IMR-90 (cell line): Measurements from ENCODE around the gene SLIT3. TPM values are rescaled to one million over a fixed set of nuclear protein-coding genes. Genes with fewer than 3 reads are reported as not detected.

Experiments used
- ATAC-seq: fragments of 200-7000 bp; cut with Tn5 transposase; 2 replicates; pipeline ENCODE4 v1.9.1; 2020; ENCODE audit warnings: low read depth, mild to moderate bottlenecking, moderate library complexity
- BruUV-seq: library from RNA; stranded (reverse); fragments of 400-500 nt; replicated peaks from 2 replicates; lab custom pipeline; 2021; lab: Mats Ljungman, UMichigan
- CTCF ChIA-PET: fragments of 300-600 bp; formaldehyde crosslinking; extraction: SDS; loops from one replicate; lab custom pipeline; 2021; ENCODE audit warnings: antibody characterized with exemption; lab: Yijun Ruan, JAX
- POLR2A ChIA-PET: fragments of 300-600 bp; sonication (Branson Sonifier 250); formaldehyde crosslinking; loops from one replicate; lab custom pipeline; 2022; ENCODE audit warnings: antibody characterized with exemption; ENCODE audit not compliant: unreplicated experiment; lab: Charles Lee
- DNase-seq: peaks from one replicate; pipeline ENCODE4 v3.0.0; 2013
- H2AFZ ChIP-seq: replicated peaks from 2 replicates; pipeline ENCODE3; 2013; ENCODE audit warnings: low read length, mild to moderate bottlenecking; ENCODE audit not compliant: poor library complexity
- H2AK5ac ChIP-seq: 2 replicates; pipeline ENCODE4 v1.6.1; 2013; ENCODE audit warnings: low read depth, low read length, inconsistent platforms
- H2AK9ac ChIP-seq: replicated peaks from 2 replicates; pipeline ENCODE3; 2013; ENCODE audit warnings: mild to moderate bottlenecking, low read depth, low read length, moderate library complexity; ENCODE audit not compliant: poor library complexity
- H2BK120ac ChIP-seq: 2 replicates; pipeline ENCODE4 v1.6.1; 2013; ENCODE audit warnings: low read depth, low read length, inconsistent platforms
- H2BK15ac ChIP-seq: 3 replicates; pipeline ENCODE4 v1.6.1; 2013; ENCODE audit warnings: low read depth, low read length, inconsistent platforms
- H2BK20ac ChIP-seq: 2 replicates; pipeline ENCODE4 v1.6.1; 2013; ENCODE audit warnings: low read depth, mild to moderate bottlenecking, inconsistent platforms, low read length, moderate library complexity
- H2BK5ac ChIP-seq: 2 replicates; pipeline ENCODE4 v1.6.1; 2013; ENCODE audit warnings: mild to moderate bottlenecking, low read depth, low read length, inconsistent platforms; ENCODE audit not compliant: poor library complexity, severe bottlenecking
- H3K14ac ChIP-seq: replicated peaks from 2 replicates; pipeline ENCODE4 v1.6.1; 2013; ENCODE audit warnings: low read depth, low read length, inconsistent platforms
- H3K18ac ChIP-seq: 2 replicates; pipeline ENCODE4 v1.6.1; 2013; ENCODE audit warnings: low read depth, low read length, control low read depth
- H3K23ac ChIP-seq: 2 replicates; pipeline ENCODE4 v1.6.1; 2013; ENCODE audit warnings: low read depth, low read length, inconsistent platforms
- H3K27ac ChIP-seq: 2 replicates; pipeline ENCODE4 v1.5.1; 2013; ENCODE audit warnings: mild to moderate bottlenecking, control low read depth, low read length; ENCODE audit not compliant: insufficient read depth
- H3K27me3 ChIP-seq: 2 replicates; pipeline ENCODE4 v1.6.1; 2013; ENCODE audit warnings: low read length; ENCODE audit not compliant: control insufficient read depth, insufficient read depth
- H3K36me3 ChIP-seq: 2 replicates; pipeline ENCODE4 v1.6.1; 2013; ENCODE audit warnings: low read length, mixed read lengths; ENCODE audit not compliant: control insufficient read depth, insufficient read depth
- H3K4ac ChIP-seq: 2 replicates; pipeline ENCODE4 v1.6.1; 2013; ENCODE audit warnings: low read depth, low read length, inconsistent platforms
- H3K4me1 ChIP-seq: 2 replicates; pipeline ENCODE4 v1.6.1; 2013; ENCODE audit warnings: low read length, mixed read lengths; ENCODE audit not compliant: control insufficient read depth, insufficient read depth
- H3K4me2 ChIP-seq: 2 replicates; pipeline ENCODE4 v1.6.1; 2013; ENCODE audit warnings: low read depth, mild to moderate bottlenecking, control low read depth, low read length, moderate library complexity
- H3K4me3 ChIP-seq: 2 replicates; pipeline ENCODE4 v1.5.1; 2013; ENCODE audit warnings: low read depth, mild to moderate bottlenecking, control low read depth, low read length, moderate library complexity; ENCODE audit not compliant: insufficient read depth
- H3K56ac ChIP-seq: 2 replicates; pipeline ENCODE4 v1.6.1; 2013; ENCODE audit warnings: low read length, inconsistent platforms; ENCODE audit not compliant: insufficient read depth; ENCODE audit errors: extremely low read depth
- H3K79me1 ChIP-seq, 2 experiments: 2 replicates each; pipeline ENCODE4 v1.6.1; 2013; ENCODE audit warnings: low read length in 2 of 2, inconsistent platforms in 1 of 2, low read depth in 1 of 2
- H3K9ac ChIP-seq: 2 replicates; pipeline ENCODE4 v1.6.1; 2013; ENCODE audit warnings: low read depth, low read length, control low read depth
- H3K9me1 ChIP-seq: 2 replicates; pipeline ENCODE4 v1.6.1; 2013; ENCODE audit warnings: low read length, inconsistent platforms; ENCODE audit not compliant: insufficient read depth
- H3K9me3 ChIP-seq: 2 replicates; pipeline ENCODE4 v1.6.1; 2013; ENCODE audit warnings: low read length; ENCODE audit not compliant: control insufficient read depth, insufficient read depth
- H4K20me1 ChIP-seq: 2 replicates; pipeline ENCODE4 v1.6.1; 2013; ENCODE audit warnings: low read length, inconsistent platforms; ENCODE audit not compliant: insufficient read depth
- H4K5ac ChIP-seq: 2 replicates; pipeline ENCODE4 v1.6.1; 2013; ENCODE audit warnings: mild to moderate bottlenecking, low read depth, low read length, control low read depth
- H4K8ac ChIP-seq, 2 experiments: 2 replicates each; pipeline ENCODE4 v1.6.1; 2013; ENCODE audit warnings: low read depth in 2 of 2, low read length in 2 of 2, control low read depth in 1 of 2, inconsistent platforms in 1 of 2
- H4K91ac ChIP-seq: 2 replicates; pipeline ENCODE4 v1.6.1; 2013; ENCODE audit warnings: low read depth, low read length, inconsistent platforms; ENCODE audit not compliant: insufficient read depth
- RFX5 ChIP-seq: IDR thresholded peaks from 2 replicates; pipeline ENCODE4 v1.8.0; 2012; ENCODE audit warnings: low read depth, mild to moderate bottlenecking, low read length, moderate library complexity
- SMC3 ChIP-seq: fragments of 150-350 bp; IDR thresholded peaks from 2 replicates; pipeline ENCODE4 v1.6.1; 2016; ENCODE audit warnings: low read depth, mild to moderate bottlenecking, antibody characterized with exemption, low read length, moderate library complexity
- WGBS, 2 experiments: methylation state at CpG; one replicate each; pipeline versions ENCODE4 v1.1.5 to v1.1.7; 2013; ENCODE audit warnings: missing lambda C conversion rate in 2 of 2; ENCODE audit not compliant: insufficient read length in 1 of 2; ENCODE audit errors: extremely low coverage in 2 of 2; 5-methylcytosine and 5-hydroxymethylcytosine counted together
- dilution Hi-C: fragments of 300-500 bp; cut with HindIII; formaldehyde crosslinking; loops from one replicate; pipeline ENCODE4 v1.14.3; 2018; ENCODE audit warnings: low sequenced_read_pairs; ENCODE audit not compliant: unreplicated experiment
- in situ Hi-C: fragments of 300-500 bp; cut with MboI; formaldehyde crosslinking; loops from 3 replicates; pipeline ENCODE4 v1.14.3; 2019; ENCODE audit warnings: low sequenced_read_pairs, inconsistent platforms, mixed read lengths
- intact Hi-C: fragments of 100-400 bp; cut with micrococcal nuclease; formaldehyde crosslinking; loops from 2 replicates; pipeline ENCODE4 v1.10.0; 2022
- polyA plus RNA-seq, 3 experiments: library from polyadenylated mRNA; depleted of rRNA; stranded (reverse); fragments of >200 nt; gene quantifications; 2 replicates each; pipeline ENCODE4 v1.2.3, GENCODE V29; 2012; ENCODE audit warnings: low replicate concordance in 1 of 3
- total RNA-seq: library from RNA; depleted of rRNA; stranded (reverse); fragments of >200 nt; gene quantifications from 2 replicates; pipeline ENCODE4 v1.2.3, GENCODE V29; 2012

The SLIT3 gene
- total and polyA plus RNA-seq, 2 of the 4 experiments (the other 2 are of a cell fraction) = 0.18 to 0.50 TPM

DNA sequence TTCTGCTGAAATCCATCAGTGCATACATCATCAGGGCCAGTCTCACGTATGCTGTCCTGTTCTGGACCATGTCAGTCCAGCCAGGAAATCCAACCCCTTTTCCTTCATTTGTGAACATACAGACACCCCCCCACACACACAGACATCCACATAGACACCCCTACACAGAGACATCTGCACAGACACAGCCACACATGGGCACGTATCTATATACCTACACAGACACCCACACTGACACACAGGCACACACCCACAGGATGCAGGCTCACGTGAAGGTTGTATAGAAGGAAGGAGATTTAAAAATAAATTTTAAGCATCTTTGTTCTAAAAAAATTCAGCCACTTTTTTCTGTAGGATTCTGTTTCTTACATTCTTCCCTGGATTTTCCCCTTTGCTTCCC is 325.6 kb downstream of the SLIT3 start:
- Histone ChIP-seq H3K4me3 (no peak overlapping the region), H2BK20ac (no peak overlapping the region), H3K27me3 (no peaks in the 10 kb centered on the region), H2AFZ (no peak overlapping the region), H3K4me2 (no peak overlapping the region), H3K9me1 (no peaks in the 10 kb centered on the region), H3K56ac (no peak overlapping the region), H4K5ac (no peak overlapping the region), H3K14ac (no peak overlapping the region), H3K4me1 (no peaks in the 10 kb centered on the region), H2BK120ac (no peak overlapping the region), H2BK15ac (no peak overlapping the region), H3K4ac (no peak overlapping the region), H3K18ac (no peak overlapping the region), H4K8ac (no peak overlapping the region), H2AK9ac (no peak overlapping the region), H3K9ac (no peak overlapping the region), H3K23ac (no peak overlapping the region), H3K36me3 (no peaks in the 10 kb centered on the region), H3K79me1 (no peaks in the 10 kb centered on the region), H2BK5ac (no peak overlapping the region), H3K9me3 (no peaks in the 10 kb centered on the region), H4K91ac (no peak overlapping the region), H3K27ac (no peak overlapping the region), H2AK5ac (no peak overlapping the region), H4K20me1 (no peaks in the 10 kb centered on the region)
- TF ChIP-seq RFX5 (no peak), SMC3 (no peak)
- dilution Hi-C loops (no loop called here), in situ Hi-C loops (no loop called here), intact Hi-C loops (no loop called here)
- ChIA-PET POLR2A (no interaction called here), CTCF (interaction anchor here (1.3 kb wide), 1 partner anchor 12 kb away, joined by 5 read pairs; no protein-coding TSS in a partner anchor)
- ATAC-seq (no peak), DNase-seq (no peak)
- 67% methylated on average over 1 of the region's 3 CpGs; no CpG with 5 or more reads in 1 of the 2 experiments for WGBS, 2 experiments
- BruUV-seq = no TSS peak
